Stimulated activated CD4-positive, alpha-beta T cell treated with anti-CD3 and anti-CD28 coated beads, Interleukin-4, amount 100 ng/mL, for 48 hours (primary cell): Measurements from ENCODE around the gene SLC27A2.
"Not testable (repeated sequence)": the region's sequence is repeated elsewhere in the genome, so short reads cannot be mapped to it uniquely, and the experiment has no call there.

Experiments
- DNase-seq, 2 donors: peaks; one replicate each; pipeline ENCODE4 v3.0.0-alpha.2; 2020; ENCODE audit warnings: low read depth in 2 of 2

SLC27A2 gene

GRCh38 chr15:50181969-50182218, at the start of gene SLC27A2:
Gene SLC27A2, plus strand, starts transcription at chr15:50182196. Its CDS starts 232 bp downstream, at chr15:50182428.
- no peak for DNase-seq

DNA sequence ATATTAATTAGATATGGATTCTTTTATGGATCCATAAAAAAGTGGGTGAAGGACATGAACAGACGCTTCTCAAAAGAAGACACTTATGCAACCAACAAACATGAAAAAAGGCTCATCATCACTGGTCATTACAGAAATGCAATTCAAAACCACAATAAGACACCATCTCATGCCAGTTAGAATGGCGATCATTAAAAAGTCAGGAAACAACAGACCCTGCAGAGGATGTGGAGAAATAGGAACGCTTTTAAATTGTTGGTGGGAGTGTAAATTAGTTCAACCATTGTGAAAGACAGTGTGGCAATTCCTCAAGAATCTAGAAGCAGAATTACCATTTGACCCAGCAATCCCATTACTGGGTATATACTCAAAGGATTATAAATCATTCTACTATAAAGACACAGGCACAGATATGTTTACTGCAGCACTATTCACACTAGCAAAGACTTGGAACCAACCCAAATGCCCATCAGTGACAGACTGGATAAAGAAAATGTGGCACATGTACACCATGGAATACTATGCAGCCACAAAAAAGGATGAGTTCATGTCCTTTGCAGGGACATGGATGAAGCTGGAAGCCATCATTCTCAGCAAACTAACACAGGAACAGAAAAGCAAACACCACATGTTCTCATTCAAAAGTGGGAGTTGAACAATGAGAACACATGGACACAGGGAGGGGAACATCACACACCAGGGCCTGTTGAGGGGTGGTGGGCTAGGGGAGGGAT, 49.6 kb upstream of the SLC27A2 start:
- DNase-seq = not testable (repeated sequence)

GRCh38 chr15:50134524-50135024, 47.4 kb upstream of the SLC27A2 start:
- no peak for DNase-seq

DNA sequence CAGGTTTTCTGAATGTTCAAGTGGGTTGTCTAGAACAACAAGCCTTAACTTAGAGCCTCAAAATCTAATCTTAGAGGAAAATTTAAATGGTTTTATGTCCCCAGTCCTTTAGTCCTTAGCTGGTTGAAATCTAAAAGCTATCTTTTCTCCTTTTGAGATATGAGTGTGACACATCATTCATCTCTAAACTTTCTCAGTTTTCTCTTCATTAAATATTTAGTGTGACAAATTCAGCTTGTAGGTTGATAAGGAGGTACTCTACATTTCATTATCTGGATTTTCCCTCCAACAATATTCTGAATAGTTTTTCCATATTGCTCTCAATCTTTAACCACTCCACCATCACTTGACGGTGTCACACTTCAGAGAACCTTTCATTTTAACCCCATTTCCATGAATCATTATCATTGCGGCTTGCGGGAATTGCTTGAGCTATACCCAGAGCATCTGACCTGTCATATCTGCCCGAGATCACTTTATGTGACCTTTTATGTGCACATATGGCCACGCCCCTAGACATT, 46.9 kb upstream of the SLC27A2 start:
- peak; percentile 4 to 63 for DNase-seq

- peak; percentile 17 to 51 for DNase-seq
Measured at GRCh38 chr15:50137330-50137761, 44.6 kb upstream of the SLC27A2 start.

- DNase-seq = no peak
Measured at GRCh38 chr15:50137893-50138292, 44.1 kb upstream of the SLC27A2 start.

DNA sequence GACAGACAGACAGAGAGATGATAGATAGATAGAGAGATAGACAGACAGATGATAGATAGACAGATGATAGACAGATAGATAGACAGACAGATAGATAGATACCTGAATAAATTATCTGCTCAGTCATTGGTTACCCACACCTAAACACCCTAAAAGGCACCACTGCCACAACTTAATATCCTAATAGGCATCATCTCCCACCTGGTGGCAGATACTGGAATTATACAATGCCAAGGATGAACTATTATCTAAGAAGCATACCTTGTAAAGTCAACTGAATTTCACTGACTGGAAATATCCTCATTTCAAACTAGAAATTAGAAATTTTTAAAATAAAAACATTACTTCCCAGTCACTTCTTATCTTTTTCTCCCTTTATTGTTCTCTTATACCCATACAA, 43.6 kb upstream of the SLC27A2 start:
- no peak for DNase-seq

GRCh38 chr15:50140098-50140497, 41.9 kb upstream of the SLC27A2 start:
- DNase-seq = no peak

DNA sequence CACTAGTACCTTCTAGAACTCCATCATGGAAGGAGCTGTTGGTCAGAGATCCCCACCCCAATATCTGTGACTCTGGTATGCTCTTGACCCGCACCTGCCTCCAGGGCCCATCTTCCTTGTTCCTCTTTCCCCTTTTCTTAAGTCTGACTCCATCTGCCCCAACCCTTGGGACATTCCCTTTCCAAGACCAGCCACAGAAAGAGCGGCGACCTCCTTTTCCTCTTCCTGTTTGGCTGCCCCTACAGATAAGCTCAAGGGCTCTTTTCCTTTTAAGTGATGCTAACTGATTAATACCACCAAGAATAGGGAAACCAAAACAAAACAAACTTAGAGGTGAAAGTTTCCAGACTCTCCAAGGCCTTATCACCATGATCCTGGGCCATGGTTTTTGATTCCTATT, 41.0 kb upstream of the SLC27A2 start:
- DNase-seq = no peak

- no peak for DNase-seq
Measured at GRCh38 chr15:50141856-50142255, 40.1 kb upstream of the SLC27A2 start.

DNA sequence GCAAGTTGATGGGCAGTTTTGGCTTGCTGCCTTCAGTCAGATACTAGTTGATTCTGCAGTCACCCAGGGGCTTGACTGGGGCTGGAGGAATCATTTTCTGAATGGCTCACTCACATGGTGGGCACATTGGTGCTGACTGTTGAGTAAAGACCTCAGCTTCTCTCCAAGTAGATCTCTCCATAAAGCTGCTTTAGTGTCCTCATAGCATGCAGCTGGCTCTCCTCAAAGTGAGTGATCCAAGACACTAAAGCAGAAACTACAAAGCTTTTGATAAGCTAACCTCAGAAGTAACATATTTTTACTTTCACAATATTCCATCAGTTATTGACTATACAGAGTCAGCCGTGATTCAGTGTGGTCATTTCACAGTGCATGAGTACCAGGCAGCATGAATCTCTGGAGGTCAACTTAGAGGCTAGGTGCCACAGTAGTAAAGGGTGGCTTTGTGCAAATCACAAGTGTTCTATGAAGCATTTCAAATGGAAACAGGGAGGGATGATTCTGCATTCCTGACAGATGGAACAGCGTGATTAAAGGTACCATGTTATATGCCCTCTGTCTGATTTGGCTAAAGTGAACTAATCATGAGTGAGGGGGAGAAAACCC, 38.6 kb upstream of the SLC27A2 start:
- no peak for DNase-seq

GRCh38 chr15:50144341-50145120, 37.5 kb upstream of the SLC27A2 start:
- no peak for DNase-seq

DNA sequence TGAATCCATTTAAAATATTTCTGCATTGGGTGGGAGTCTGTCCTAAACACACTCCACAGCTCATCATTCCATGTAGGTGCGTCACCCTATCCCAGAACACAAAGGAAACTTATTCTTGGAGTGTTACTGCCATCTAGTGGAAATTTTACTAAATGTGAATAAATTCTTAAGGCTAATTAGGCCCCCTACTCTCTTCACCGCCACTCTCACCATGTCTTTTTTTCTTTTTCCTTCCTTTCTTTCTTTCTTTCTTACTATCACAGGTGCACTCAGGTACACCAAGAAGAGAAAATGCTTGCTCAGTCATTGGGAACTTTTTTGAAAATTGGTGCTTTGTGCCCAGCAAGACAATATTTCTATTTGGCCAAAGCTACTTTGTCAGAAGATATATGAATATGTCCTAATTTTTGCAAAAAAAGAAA, 36.5 kb upstream of the SLC27A2 start:
- DNase-seq = no peak

GRCh38 chr15:50146632-50147031, 35.4 kb upstream of the SLC27A2 start:
- DNase-seq = no peak

DNA sequence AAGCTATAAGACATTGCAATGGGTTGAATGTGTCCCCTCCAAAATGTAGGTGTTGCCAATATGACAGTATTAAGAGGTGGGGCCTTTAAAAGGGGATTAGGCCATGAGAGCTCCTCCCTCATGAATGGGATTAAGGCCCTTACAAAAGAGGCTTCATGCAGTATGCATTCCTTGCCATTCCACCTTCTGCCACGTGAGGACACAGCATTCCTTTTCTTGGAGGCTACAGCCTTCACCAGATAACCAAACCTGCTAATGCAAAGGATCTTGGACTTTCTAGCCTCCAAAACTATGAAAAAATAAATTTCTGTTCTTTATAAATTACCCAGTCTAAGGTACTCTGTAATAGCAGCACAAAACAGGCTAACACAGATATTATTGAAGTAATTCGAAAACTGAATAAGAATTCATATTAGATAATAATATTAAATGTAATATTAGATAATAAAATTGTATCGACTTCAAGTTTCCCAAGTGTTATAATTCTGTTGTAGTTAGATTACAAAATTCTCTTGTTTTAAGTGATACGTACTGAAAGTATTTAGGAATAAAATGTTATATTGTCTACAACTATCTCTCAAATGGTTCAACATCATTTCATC, 33.5 kb upstream of the SLC27A2 start:
- no peak for DNase-seq

GRCh38 chr15:50149090-50149489, 32.9 kb upstream of the SLC27A2 start:
- no peak for DNase-seq

- no peak for DNase-seq
Measured at GRCh38 chr15:50150349-50150748, 31.6 kb upstream of the SLC27A2 start.

DNA sequence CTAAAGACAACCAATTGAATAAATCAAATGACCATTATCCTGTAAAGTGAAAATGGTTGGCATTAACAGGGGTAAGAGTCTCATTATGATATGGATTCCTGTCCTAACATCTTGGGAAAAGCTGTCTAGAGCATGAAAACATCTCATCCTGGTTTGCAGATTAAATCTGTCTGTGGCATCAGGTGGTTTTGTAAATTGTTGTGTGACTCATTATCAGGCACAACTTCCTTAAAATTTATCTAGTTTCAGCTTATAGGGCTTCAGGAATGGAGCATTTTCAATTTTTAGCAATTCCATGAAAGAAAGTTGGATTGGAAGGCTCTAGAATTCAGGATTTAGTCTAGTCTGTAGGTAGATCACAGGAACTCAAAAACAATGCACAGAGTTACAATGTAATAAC, 31.1 kb upstream of the SLC27A2 start:
- DNase-seq = no peak

DNA sequence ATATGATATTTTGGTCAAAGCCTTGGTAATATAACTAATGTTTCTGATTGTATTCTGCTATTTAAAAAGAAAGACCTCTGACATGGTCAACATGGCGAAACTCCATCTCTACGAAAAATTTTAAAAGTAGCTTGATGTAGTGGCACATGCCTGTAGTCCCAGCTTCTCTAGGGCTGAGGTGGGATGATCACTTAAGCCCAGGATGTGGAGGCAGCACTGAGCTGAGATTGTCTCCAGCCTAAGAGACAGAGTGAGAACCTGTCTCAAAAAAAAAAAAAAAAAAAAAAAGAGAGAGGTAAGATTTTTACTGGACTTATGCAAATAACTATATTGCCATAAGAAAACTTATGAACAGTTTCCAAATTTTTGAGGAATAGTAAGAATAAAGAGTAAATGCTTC, 30.5 kb upstream of the SLC27A2 start:
- DNase-seq = no peak

GRCh38 chr15:50158236-50158635, 23.8 kb upstream of the SLC27A2 start:
- not testable (repeated sequence) for DNase-seq

DNA sequence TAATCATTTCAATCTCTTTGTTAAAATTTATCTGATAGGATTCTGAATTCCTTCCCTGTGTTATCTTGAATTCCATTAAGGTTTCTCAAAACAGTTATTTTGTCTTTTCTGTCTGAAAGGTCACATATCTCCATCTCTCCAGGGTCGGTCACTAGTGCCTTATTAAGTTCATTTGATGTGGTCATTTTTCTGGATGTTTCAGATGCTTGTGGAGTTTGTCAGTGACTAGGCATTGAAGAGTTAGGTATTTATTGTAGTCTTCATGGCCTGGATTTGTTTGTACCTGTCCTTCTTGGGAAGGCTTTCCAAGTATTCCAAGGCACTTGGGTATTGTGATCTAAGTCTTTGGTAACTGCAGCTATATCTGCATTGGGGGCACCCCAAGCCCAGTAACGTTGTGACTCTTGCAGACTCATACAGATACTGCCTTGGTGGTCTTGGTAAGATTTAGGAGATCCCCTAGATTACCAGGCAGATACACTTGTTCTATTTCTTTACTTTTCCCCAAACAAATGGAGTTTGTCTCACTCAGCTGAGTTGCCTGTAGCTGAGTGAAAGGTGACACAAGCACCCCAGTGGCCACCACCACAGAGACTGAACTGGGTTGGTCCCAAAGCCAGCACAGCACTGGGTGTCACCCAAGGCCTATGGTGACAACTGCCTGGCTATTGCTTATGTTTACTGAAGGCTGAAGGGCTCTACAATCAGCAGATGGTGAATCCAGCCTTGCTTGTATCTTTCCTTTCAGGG, 18.9 kb upstream of the SLC27A2 start:
- no peak for DNase-seq
